Renal pelvis (tissue), 4 donors: ENCODE results near the gene RIC8B. TPM values are rescaled to one million over a fixed set of nuclear protein-coding genes. Genes with fewer than 3 reads are reported as not detected.

Experiments used
- DNase-seq: peaks from one replicate; pipeline ENCODE4 v3.0.0-alpha.2; 2013
- polyA plus RNA-seq, 3 donors: library from polyadenylated mRNA; unstranded; fragments of 120-200 nt; gene quantifications; one replicate each; pipeline ENCODE4 v1.2.1, GENCODE V29; 2013; ENCODE audit not compliant: insufficient read length in 3 of 3

Gene RIC8B
- polyA plus RNA-seq, 3 donors = 23.3 to 31.6 (median 25.5) TPM

GRCh38 chr12:106866426-106867080 lies 92.1 kb downstream of the RIC8B start:
- DNase-seq = no peak

DNA sequence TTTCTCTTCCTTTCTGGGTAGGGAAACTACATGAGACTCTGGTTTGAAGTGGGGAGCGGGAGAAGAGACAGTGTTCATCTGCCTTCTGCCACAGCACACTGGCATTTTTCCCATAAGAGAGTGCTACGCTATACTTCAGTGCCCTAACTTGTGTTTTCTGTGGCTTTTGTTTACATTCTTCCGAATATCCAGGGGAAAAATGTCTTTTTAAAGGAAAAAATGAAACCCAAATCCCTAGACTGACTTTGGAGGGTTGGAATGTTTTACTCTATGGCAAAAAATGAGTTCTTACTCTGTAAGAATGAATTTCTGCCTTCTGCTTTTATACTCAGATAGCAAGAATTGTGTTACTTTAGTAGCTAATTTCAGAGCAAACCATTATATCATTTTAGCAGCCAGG lies 93.2 kb downstream of the RIC8B start:
- no peak for DNase-seq

DNA sequence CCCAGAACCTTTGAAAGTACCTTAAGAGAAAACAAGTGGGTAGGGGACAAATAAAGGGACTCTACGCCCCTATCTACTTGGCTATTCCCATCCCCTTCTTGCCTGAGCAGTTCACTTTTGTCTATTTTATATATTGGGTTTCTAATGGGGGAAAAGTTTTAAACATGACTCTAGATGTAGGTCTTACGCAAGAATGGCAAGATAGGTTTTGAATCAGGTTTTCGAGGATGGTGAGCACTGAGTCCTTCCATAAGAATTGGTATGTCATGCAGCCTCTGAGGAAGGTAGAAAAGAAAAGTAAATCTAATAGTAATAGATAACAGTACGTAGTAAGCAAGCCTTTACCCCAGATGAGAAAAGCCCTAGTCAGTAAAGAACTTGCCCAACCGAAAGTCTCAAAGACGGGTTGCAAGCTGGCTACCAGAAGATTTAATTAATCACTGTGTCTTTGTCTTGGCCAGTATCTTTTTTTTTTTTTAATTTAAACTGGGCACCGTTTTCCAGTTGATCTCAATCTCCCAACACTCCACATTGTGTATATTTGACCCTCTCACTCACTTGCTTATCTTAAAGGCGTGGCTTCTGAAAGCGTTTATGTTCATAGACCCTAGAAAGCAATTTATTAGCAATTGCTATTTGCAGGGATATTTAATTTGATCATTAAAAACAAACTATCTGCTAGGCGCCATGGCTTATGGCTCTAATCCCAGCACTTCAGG lies 94.7 kb downstream of the RIC8B start:
- no peak for DNase-seq

DNA sequence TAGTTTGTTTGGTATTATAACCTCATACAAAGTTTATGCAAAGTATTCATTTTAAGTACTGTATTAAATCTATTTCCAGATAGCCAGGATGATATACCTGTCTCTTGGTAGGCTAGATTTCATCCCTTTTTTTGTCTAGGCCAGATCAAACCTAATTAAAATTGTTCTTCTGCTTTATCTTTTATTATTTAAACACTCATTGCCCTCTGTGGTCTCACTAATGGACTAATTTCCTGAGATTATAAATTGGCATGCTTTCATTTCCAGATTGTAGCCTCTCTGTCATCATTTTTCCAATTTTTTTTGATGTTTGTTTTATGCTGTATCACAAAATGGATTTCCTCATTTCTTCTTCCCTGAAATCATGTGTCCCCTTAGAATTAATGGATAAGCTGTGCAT lies 95.6 kb downstream of the RIC8B start:
- no peak for DNase-seq

- DNase-seq = no peak
These were observed 97.0 kb downstream of the RIC8B start for GRCh38 chr12:106871477-106871876.

- DNase-seq = no peak
These were observed 99.5 kb downstream of the RIC8B start for GRCh38 chr12:106873983-106874382.

- DNase-seq = no peak
These were observed 104.3 kb downstream of the RIC8B start for GRCh38 chr12:106878804-106879203.

- no peak for DNase-seq
These were observed 105.1 kb downstream of the RIC8B start for GRCh38 chr12:106879612-106880011.

DNA sequence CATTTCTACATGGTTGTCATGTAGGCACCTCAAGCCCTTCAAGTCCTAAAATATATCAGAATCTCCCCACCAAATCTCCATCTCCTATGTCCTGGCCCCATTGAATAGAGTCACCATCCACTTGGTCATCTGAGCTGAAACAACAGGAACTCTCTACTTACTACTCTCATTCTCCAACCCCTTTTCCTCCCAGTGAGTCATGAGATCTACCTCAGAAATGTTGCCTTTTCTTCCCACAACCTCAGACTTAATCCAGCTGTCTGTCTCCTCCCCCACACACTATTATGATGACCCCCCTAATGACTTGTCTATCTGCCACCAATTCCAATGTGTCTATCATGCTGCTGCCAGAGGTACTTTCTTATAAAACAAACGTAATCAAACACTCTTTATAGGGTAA lies 108.9 kb downstream of the RIC8B start:
- DNase-seq = no peak

DNA sequence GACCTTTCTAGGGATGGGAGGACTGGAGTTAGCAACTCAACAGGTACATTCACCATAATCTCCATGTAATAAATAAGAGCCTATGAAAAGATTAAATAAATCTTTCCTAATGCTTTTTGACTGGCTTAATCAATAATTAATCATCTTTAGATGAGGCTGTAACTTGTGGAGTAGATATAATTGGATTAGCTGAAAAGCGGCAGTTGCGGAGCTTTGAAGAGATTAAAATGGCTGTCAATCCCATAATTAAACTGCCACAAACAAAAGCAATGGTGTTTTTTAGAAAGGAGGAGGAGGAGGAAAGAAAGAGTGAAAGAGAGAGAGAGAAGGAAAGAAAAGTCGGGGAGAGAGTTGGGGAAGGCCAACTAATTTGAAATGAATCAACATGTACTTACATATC lies 110.5 kb downstream of the RIC8B start:
- DNase-seq = no peak

DNA sequence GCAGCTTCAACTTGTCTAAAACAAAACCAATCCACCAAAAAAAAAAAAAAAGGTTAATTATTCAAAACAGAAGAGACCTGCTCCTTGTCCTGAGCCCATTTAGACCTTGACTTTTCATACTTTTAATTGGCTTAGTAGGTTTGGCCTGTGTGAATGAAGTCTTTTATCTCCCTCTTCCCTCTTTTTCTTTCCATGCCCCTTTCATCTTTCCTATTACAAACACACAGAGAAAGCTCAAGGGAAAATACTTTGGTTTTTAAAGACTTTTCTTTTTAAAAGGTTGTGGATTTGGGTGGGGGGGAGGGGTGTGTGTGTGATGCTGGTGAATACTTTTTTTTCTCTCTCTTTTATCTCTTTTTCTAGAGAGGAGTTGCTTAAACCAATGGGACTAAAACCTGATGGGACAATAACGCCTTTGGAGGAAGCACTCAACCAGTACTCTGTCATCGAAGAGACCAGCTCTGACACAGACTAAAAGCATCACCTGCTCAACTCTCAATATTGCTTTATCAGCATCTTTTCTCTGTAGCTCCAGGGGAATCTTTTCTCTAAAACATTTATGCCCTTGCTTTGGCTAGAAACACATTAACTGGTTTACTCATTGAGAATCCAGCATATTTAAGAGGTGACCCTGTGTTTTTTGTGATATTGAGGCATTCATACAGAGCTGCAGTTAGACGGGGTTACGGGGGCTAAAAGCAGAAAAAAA lies 111.2 kb downstream of the RIC8B start:
- DNase-seq = no peak

- DNase-seq = no peak
These were observed 112.5 kb downstream of the RIC8B start for GRCh38 chr12:106886932-106887331.

DNA sequence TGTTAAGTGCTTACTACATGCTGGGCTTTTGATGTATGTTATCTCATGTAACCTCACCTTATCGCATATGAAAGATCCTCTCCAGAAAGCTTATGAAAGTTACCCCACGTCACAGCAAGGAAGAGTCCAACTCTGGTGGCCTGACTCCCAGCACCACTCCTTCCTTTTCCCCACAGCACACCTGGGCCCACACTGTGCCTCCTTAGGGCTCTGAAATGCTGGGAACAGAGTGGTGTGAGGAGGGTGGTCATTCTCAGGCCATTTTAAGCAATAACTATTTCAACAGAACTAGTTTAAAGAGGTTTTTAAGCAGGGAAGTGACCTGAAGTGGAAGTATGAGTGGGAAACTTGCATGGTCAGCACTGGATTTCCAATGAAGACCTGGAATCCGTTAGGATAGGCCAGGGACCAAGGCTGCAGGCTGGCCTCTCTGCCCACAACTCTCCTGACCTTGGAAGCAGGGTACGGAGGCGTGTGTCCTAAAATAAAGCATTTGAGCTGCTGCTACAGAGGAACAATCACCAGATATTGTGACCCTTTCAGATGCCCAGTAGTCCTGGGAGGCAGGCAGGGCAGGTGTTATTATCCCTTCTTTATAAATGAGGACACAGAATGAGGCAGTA lies 114.0 kb downstream of the RIC8B start:
- no peak for DNase-seq

- no peak for DNase-seq
These were observed 114.8 kb downstream of the RIC8B start for GRCh38 chr12:106889326-106889725.

GRCh38 chr12:106889950-106890626 lies 115.6 kb downstream of the RIC8B start:
- no peak for DNase-seq

DNA sequence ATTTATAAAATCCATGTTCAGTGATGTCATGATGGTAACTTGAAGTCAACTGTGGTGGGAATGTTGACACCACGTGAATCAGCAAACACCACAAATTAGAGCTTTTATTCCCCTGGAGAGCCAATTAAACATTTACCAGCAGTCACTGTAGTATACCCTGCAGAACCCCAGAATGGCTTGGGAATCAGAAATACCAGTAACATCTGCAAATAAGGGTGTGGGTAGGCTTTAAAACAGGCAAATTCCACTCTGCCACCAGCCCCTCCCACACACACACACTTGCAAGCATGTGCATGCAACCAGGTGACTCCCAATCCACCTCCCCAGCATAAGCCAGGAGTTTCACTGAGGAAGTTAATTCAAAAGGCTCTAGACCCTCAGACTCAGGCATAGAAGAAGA lies 117.6 kb downstream of the RIC8B start:
- DNase-seq = no peak

GRCh38 chr12:106893451-106893850 lies 119.0 kb downstream of the RIC8B start:
- no peak for DNase-seq

GRCh38 chr12:106894774-106895173 lies 120.3 kb downstream of the RIC8B start:
- DNase-seq = no peak

GRCh38 chr12:106896603-106897002 lies 122.1 kb downstream of the RIC8B start:
- no peak for DNase-seq

DNA sequence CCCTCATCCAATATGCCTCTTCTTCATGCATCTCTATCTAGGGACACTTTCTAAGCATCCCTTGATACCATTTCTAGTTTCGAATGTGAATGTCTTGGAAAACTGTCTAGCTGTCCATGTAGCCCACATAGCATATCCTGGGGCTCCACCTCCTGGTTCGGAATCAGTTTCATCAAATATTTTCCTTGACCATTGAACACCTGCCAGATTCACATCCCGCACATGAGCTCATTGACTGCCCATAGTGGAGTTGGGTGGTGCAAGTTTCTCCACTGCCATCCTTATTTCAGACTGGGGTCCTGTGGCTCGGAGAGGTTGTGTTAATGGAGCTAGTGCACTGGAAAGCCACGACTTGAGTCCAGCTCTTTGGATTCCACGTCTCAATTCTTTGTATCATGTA lies 122.6 kb downstream of the RIC8B start:
- no peak for DNase-seq

DNA sequence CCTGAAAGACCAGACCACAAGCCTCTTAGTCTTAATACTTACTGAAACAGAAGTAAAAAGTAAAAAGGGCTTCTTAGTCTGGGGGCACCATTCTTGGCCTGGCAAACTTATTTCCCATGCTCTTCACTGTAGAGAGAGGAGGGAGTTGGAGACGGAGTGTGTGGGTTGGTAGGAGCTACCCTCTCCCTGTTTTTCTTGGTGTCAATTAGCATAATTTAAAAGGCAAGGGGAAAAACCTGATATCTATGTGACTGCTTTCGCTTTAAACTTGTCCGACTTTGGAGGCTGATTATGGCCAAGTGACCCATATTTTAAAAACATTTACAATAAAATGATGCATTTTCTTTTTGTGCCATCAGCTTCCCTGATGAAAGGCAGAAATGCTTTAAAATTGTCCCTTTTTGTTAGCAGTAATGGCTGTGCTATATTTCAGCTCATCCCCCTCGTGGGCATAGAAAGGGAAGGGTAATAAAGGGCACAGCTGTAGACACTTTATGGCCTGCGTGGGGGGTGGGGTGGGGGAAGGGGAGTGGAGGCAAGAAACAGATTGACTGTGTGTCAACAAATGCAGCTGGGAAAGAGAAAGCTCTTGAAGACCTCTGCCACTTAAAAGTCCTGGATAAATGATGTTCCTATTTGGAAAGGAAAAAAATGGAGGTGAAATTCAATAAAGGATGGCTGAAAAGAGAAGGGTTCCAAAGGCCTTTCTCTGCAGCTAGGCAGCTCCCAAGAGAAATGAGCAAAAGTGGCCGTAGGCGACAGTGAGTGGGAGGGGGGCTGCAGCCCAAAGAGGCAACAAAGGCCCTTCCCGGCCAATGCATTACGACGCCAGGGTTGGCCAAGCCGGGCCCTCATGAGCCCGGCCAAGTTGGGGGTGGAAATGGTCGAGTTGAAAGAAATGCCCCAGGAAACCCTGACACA lies 123.8 kb downstream of the RIC8B start:
- peak; percentile 57 for DNase-seq
